A673 (cell line): ENCODE data around the gene HPSE.

Experiments used
- CTCF ChIP-seq: fragments of 300-800, 200-600 bp; sonication (generic); conservative IDR thresholded peaks from 2 replicates; pipeline ENCODE4 v1.5.1; 2017; ENCODE audit warnings: low read depth, mild to moderate bottlenecking, antibody characterized with exemption, low read length, moderate library complexity, mixed read lengths
- EZH2 ChIP-seq: fragments of 200-600 bp; sonication (generic); IDR thresholded peaks from 2 replicates; pipeline ENCODE4 v1.6.1; 2017; ENCODE audit warnings: borderline replicate concordance, low read depth, mild to moderate bottlenecking, mixed read lengths, antibody characterized with exemption, low read length; ENCODE audit not compliant: poor library complexity, severe bottlenecking

DNA sequence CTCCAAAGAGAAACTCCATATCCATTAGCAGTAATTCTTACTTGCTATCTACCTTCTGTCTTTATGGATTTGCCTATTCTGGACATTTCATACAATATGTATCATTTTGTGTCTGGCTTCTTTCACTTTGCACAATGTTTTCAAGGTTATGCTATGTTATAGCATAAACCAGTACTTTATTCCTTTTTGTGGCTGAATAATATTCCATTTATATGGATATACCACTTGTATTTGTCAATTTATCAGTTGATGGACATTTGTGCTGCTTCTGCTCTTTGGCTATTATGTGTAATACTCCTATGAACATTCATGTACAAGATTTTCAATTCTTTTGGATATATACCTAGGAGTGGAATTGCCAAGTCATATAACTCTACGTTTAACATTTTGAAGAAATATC, 18.9 kb upstream of the HPSE start:
- TF ChIP-seq CTCF (no peak), EZH2 (no peak)
